ENCODE measurements around the gene SCYL2.

The SCYL2 gene

GRCh38 chr12:100382338-100382737 lies 115.4 kb downstream of the SCYL2 start:
- DNase-seq = no peak

- no peak for DNase-seq
Observed at GRCh38 chr12:100383586-100384558, 116.9 kb downstream of the SCYL2 start.

GRCh38 chr12:100384559-100384935 lies 117.6 kb downstream of the SCYL2 start:
- no peak for DNase-seq

- no peak for DNase-seq
Observed at GRCh38 chr12:100388382-100388781, 121.4 kb downstream of the SCYL2 start.
